ENCODE results near the gene MDFI.

Gene MDFI

GRCh38 chr6:41638002-41638934, at the start of gene MDFI:
TSS of gene MDFI (plus strand) at chr6:41638468. CDS start at chr6:41638750, 282 bp downstream.
- no peak for DNase-seq

GRCh38 chr6:41589223-41589622, 49.0 kb upstream of the MDFI start:
- DNase-seq = no peak

- DNase-seq = no peak
Observed at GRCh38 chr6:41589636-41590622, 48.3 kb upstream of the MDFI start.

GRCh38 chr6:41591122-41591521, 47.1 kb upstream of the MDFI start:
- no peak for DNase-seq

- peak; percentile 50 to 63 for DNase-seq
Observed at GRCh38 chr6:41591859-41592502, 46.3 kb upstream of the MDFI start.

- DNase-seq = no peak
Observed at GRCh38 chr6:41593406-41593805, 44.9 kb upstream of the MDFI start.

- no peak for DNase-seq
Observed at GRCh38 chr6:41593839-41594238, 44.4 kb upstream of the MDFI start.

- no peak for DNase-seq
Observed at GRCh38 chr6:41594326-41594725, 43.9 kb upstream of the MDFI start.

- DNase-seq = no peak
Observed at GRCh38 chr6:41594766-41595165, 43.5 kb upstream of the MDFI start.

- DNase-seq = no peak
Observed at GRCh38 chr6:41595166-41595565, 43.1 kb upstream of the MDFI start.

GRCh38 chr6:41596096-41596685, 42.1 kb upstream of the MDFI start:
- no peak for DNase-seq

GRCh38 chr6:41596807-41597206, 41.5 kb upstream of the MDFI start:
- DNase-seq = no peak

- no peak for DNase-seq
Observed at GRCh38 chr6:41597246-41598000, 40.8 kb upstream of the MDFI start.

- DNase-seq = no peak
Observed at GRCh38 chr6:41598670-41599014, 39.6 kb upstream of the MDFI start.

- no peak for DNase-seq
Observed at GRCh38 chr6:41599015-41599851, 39.0 kb upstream of the MDFI start.

GRCh38 chr6:41599852-41600445, 38.3 kb upstream of the MDFI start:
- DNase-seq = no peak

GRCh38 chr6:41600499-41601247, 37.6 kb upstream of the MDFI start:
- no peak for DNase-seq

GRCh38 chr6:41601248-41601549, 37.1 kb upstream of the MDFI start:
- no peak for DNase-seq

- DNase-seq = no peak
Observed at GRCh38 chr6:41602422-41602743, 35.9 kb upstream of the MDFI start.

Data from hippocampal formation (tissue), 2 donors.